Measurements from ENCODE around the gene NOX4. TPM values are rescaled to one million over a fixed set of nuclear protein-coding genes. Genes with fewer than 3 reads are reported as not detected.
"Not testable (repeated sequence)": the region's sequence is repeated elsewhere in the genome, so short reads cannot be mapped to it uniquely, and the experiment has no call there.

Gene NOX4
- total RNA-seq, 2 donors from 2014 or later: 20.8 to 29.6 TPM

- DNase-seq (ENCODE audit: low spot score); intact Hi-C loops (cut with DNase I): not testable (repeated sequence)
Measured at GRCh38 chr11:89338073-89338472, 153.1 kb downstream of the NOX4 start.

GRCh38 chr11:89337100-89337650 is 154.0 kb downstream of the NOX4 start:
- DNase-seq (ENCODE audit: low spot score); intact Hi-C loops (cut with DNase I): not testable (repeated sequence)

GRCh38 chr11:89333704-89334103 is 157.5 kb downstream of the NOX4 start:
- DNase-seq (ENCODE audit: low spot score); intact Hi-C loops (cut with DNase I): not testable (repeated sequence)

- intact Hi-C loops (cut with DNase I); DNase-seq (ENCODE audit: low spot score): not testable (repeated sequence)
Measured at GRCh38 chr11:89331940-89332339, 159.2 kb downstream of the NOX4 start.

- intact Hi-C loops (cut with DNase I): no loop called here
Measured at GRCh38 chr11:89327885-89328284, 163.3 kb downstream of the NOX4 start.

GRCh38 chr11:89321401-89321800 is 169.8 kb downstream of the NOX4 start:
- intact Hi-C loops (cut with DNase I): no loop called here
- no peak for DNase-seq (ENCODE audit: low spot score)

More at GRCh38 chr11:89327885-89328284, 163.3 kb downstream of the NOX4 start:
- no peak for DNase-seq (ENCODE audit: low spot score)

- DNase-seq (ENCODE audit: low spot score); intact Hi-C loops (cut with DNase I): not testable (repeated sequence)
Measured at GRCh38 chr11:89310607-89311006, 180.6 kb downstream of the NOX4 start.

GRCh38 chr11:89309321-89309985 is 181.7 kb downstream of the NOX4 start:
- DNase-seq (ENCODE audit: low spot score); intact Hi-C loops (cut with DNase I): not testable (repeated sequence)

GRCh38 chr11:89308272-89308671 is 182.9 kb downstream of the NOX4 start:
- DNase-seq (ENCODE audit: low spot score); intact Hi-C loops (cut with DNase I): not testable (repeated sequence)

- DNase-seq (ENCODE audit: low spot score); intact Hi-C loops (cut with DNase I): not testable (repeated sequence)
Measured at GRCh38 chr11:89303029-89303428, 188.1 kb downstream of the NOX4 start.

GRCh38 chr11:89295023-89295422 is 196.2 kb downstream of the NOX4 start:
- DNase-seq (ENCODE audit: low spot score); intact Hi-C loops (cut with DNase I): not testable (repeated sequence)

GRCh38 chr11:89293965-89294679 is 197.1 kb downstream of the NOX4 start:
- intact Hi-C loops (cut with DNase I): no loop called here

GRCh38 chr11:89288004-89288403 is 203.2 kb downstream of the NOX4 start:
- DNase-seq (ENCODE audit: low spot score); intact Hi-C loops (cut with DNase I): not testable (repeated sequence)

More at GRCh38 chr11:89293965-89294679, 197.1 kb downstream of the NOX4 start:
- no peak for DNase-seq (ENCODE audit: low spot score)

- intact Hi-C loops (cut with DNase I): not testable (repeated sequence)
Measured at GRCh38 chr11:89286601-89287000, 204.6 kb downstream of the NOX4 start.

GRCh38 chr11:89281032-89281677 is 210.0 kb downstream of the NOX4 start:
- DNase-seq (ENCODE audit: low spot score); intact Hi-C loops (cut with DNase I): not testable (repeated sequence)

More at GRCh38 chr11:89286601-89287000, 204.6 kb downstream of the NOX4 start:
- not testable (repeated sequence) for DNase-seq (ENCODE audit: low spot score)

- intact Hi-C loops (cut with DNase I): no loop called here
- no peak for DNase-seq (ENCODE audit: low spot score)
Measured at GRCh38 chr11:89279176-89279575, 212.0 kb downstream of the NOX4 start.

- intact Hi-C loops (cut with DNase I): no loop called here
- no peak for DNase-seq (ENCODE audit: low spot score)
Measured at GRCh38 chr11:89275966-89276365, 215.2 kb downstream of the NOX4 start.

Data from posterior vena cava (tissue), 2 donors.